ENCODE data around the gene CYP21A2.
"Not testable (repeated sequence)": the region's sequence is repeated elsewhere in the genome, so short reads cannot be mapped to it uniquely, and the experiment has no call there.

The CYP21A2 gene

GRCh38 chr6:32052626-32053025 lies 14.4 kb downstream of the CYP21A2 start:
- not testable (repeated sequence) for DNase-seq (ENCODE audit: low read depth, low spot score)

- not testable (repeated sequence) for DNase-seq (ENCODE audit: low read depth, low spot score)
Measured at GRCh38 chr6:32053314-32053713, 15.1 kb downstream of the CYP21A2 start.

- not testable (repeated sequence) for DNase-seq (ENCODE audit: low read depth, low spot score)
Measured at GRCh38 chr6:32055756-32056155, 17.5 kb downstream of the CYP21A2 start.

- DNase-seq (ENCODE audit: low read depth, low spot score), result no peak
Measured at GRCh38 chr6:32056254-32056653, 18.0 kb downstream of the CYP21A2 start.

- DNase-seq (ENCODE audit: low read depth, low spot score), result no peak
Measured at GRCh38 chr6:32057966-32058365, 19.8 kb downstream of the CYP21A2 start.

GRCh38 chr6:32058511-32058963 lies 20.3 kb downstream of the CYP21A2 start:
- DNase-seq (ENCODE audit: low read depth, low spot score), result no peak

GRCh38 chr6:32060966-32061655 lies 22.9 kb downstream of the CYP21A2 start:
- DNase-seq (ENCODE audit: low read depth, low spot score), result no peak

- no peak for DNase-seq (ENCODE audit: low read depth, low spot score)
Measured at GRCh38 chr6:32064706-32065105, 26.5 kb downstream of the CYP21A2 start.

GRCh38 chr6:32067521-32067920 lies 29.3 kb downstream of the CYP21A2 start:
- not testable (repeated sequence) for DNase-seq (ENCODE audit: low read depth, low spot score)

- DNase-seq (ENCODE audit: low read depth, low spot score), result not testable (repeated sequence)
Measured at GRCh38 chr6:32068315-32068714, 30.1 kb downstream of the CYP21A2 start.

GRCh38 chr6:32068867-32069266 lies 30.7 kb downstream of the CYP21A2 start:
- DNase-seq (ENCODE audit: low read depth, low spot score), result no peak

- no peak for DNase-seq (ENCODE audit: low read depth, low spot score)
Measured at GRCh38 chr6:32069460-32069859, 31.2 kb downstream of the CYP21A2 start.

- no peak for DNase-seq (ENCODE audit: low read depth, low spot score)
Measured at GRCh38 chr6:32069878-32070515, 31.8 kb downstream of the CYP21A2 start.

- DNase-seq (ENCODE audit: low read depth, low spot score), result no peak
Measured at GRCh38 chr6:32070814-32071543, 32.8 kb downstream of the CYP21A2 start.

GRCh38 chr6:32073101-32073500 lies 34.9 kb downstream of the CYP21A2 start:
- DNase-seq (ENCODE audit: low read depth, low spot score), result no peak

- DNase-seq (ENCODE audit: low read depth, low spot score), result no peak
Measured at GRCh38 chr6:32073613-32074012, 35.4 kb downstream of the CYP21A2 start.

GRCh38 chr6:32074996-32075532 lies 36.8 kb downstream of the CYP21A2 start:
- no peak for DNase-seq (ENCODE audit: low read depth, low spot score)

GRCh38 chr6:32075781-32076180 lies 37.6 kb downstream of the CYP21A2 start:
- no peak for DNase-seq (ENCODE audit: low read depth, low spot score)

GRCh38 chr6:32076321-32076809 lies 38.1 kb downstream of the CYP21A2 start:
- no peak for DNase-seq (ENCODE audit: low read depth, low spot score)

- DNase-seq (ENCODE audit: low read depth, low spot score), result no peak
Measured at GRCh38 chr6:32079566-32080290, 41.5 kb downstream of the CYP21A2 start.

Measured in activated CD4-positive, CD25-positive, alpha-beta regulatory T cell treated with anti-CD3 and anti-CD28 coated beads, Interleukin-2, amount 50 U/mL, for 16 hours (primary cell).